CD4-positive, CD25-positive, alpha-beta regulatory T cell (primary cell): ENCODE measurements around the gene SCAANT1. TPM values are rescaled to one million over a fixed set of nuclear protein-coding genes. Genes with fewer than 3 reads are reported as not detected.

ENCODE experiments used
- ATAC-seq, 2 donors: fragments of 150-1000 bp; cut with Tn5 transposase; one replicate each; pipeline ENCODE4 v1.10.0; 2021; ENCODE audit warnings: low read depth in 2 of 2, moderate number of reproducible peaks in 2 of 2, moderate library complexity in 1 of 2
- DNase-seq, 3 donors: peaks; one replicate each; pipeline versions ENCODE4 v3.0.0 to v3.0.0-alpha.2; 2012 to 2022; ENCODE audit warnings: mixed read lengths in 1 of 3
- H3K27ac ChIP-seq: one replicate; pipeline ENCODE4 v1.7.0; 2013; ENCODE audit warnings: mild to moderate bottlenecking, low read length; ENCODE audit not compliant: insufficient read depth, poor library complexity, severe bottlenecking
- H3K27me3 ChIP-seq: one replicate; pipeline ENCODE4 v1.7.0; 2013; ENCODE audit warnings: low read length; ENCODE audit not compliant: control insufficient read depth, insufficient read depth
- H3K36me3 ChIP-seq: one replicate; pipeline ENCODE4 v1.7.0; 2013; ENCODE audit warnings: mild to moderate bottlenecking, low read length, moderate library complexity; ENCODE audit not compliant: control insufficient read depth, insufficient read depth
- H3K4me1 ChIP-seq: 2 replicates; pipeline ENCODE4 v1.7.0; 2013; ENCODE audit warnings: mild to moderate bottlenecking, low read length; ENCODE audit not compliant: insufficient read depth, control insufficient read depth, poor library complexity, severe bottlenecking
- H3K4me3 ChIP-seq: one replicate; pipeline ENCODE4 v1.7.0; 2013; ENCODE audit warnings: low read depth, mild to moderate bottlenecking, low read length, moderate library complexity
- H3K9me3 ChIP-seq, 2 experiments: 1 replicate in 1 of 2; 2 replicates in 1 of 2; pipeline ENCODE4 v1.7.0; 2013; ENCODE audit warnings: low read length in 2 of 2, mild to moderate bottlenecking in 1 of 2, moderate library complexity in 1 of 2; ENCODE audit not compliant: control insufficient read depth in 2 of 2
- H3K27ac Mint-ChIP-seq, 3 donors: one replicate each; pipeline ENCODE4 v1.8.0; 2020 to 2022; ENCODE audit warnings: mild to moderate bottlenecking in 3 of 3, mixed read lengths in 3 of 3, moderate library complexity in 2 of 3
- H3K27me3 Mint-ChIP-seq: one replicate; pipeline ENCODE4 v1.8.0; 2022; ENCODE audit warnings: mild to moderate bottlenecking, mixed read lengths
- H3K36me3 Mint-ChIP-seq: one replicate; pipeline ENCODE4 v1.8.0; 2020; ENCODE audit warnings: mixed read lengths
- H3K4me1 Mint-ChIP-seq, 4 donors: one replicate each; pipeline ENCODE4 v1.8.0; 2020 to 2022; ENCODE audit warnings: mixed read lengths in 4 of 4, mild to moderate bottlenecking in 1 of 4
- H3K4me3 Mint-ChIP-seq, 4 donors: one replicate each; pipeline ENCODE4 v1.8.0; 2020 to 2022; ENCODE audit warnings: mild to moderate bottlenecking in 4 of 4, mixed read lengths in 4 of 4, moderate library complexity in 3 of 4
- H3K9me3 Mint-ChIP-seq, 7 donors: one replicate each; pipeline ENCODE4 v1.8.0; 2020 to 2022; ENCODE audit warnings: mixed read lengths in 7 of 7, mild to moderate bottlenecking in 3 of 7, moderate library complexity in 2 of 7
- polyA plus RNA-seq, 4 donors: library from polyadenylated mRNA; unstranded; fragments of 300-500 nt; fragmentation: Illumina TruSeq; gene quantifications; one replicate each; pipeline ENCODE4 v1.2.3, GENCODE V29; 2021
- total RNA-seq: library from RNA; stranded (reverse); gene quantifications from one replicate; pipeline ENCODE4 v1.2.3, GENCODE V29; 2022

The SCAANT1 gene
- total and polyA plus RNA-seq, 5 donors from 2014 or later: 4.7 TPM; not detected in 4

- Mint-ChIP-seq H3K27me3 (no peaks in the 10 kb centered on the region), H3K4me3 (peak overlapping the region in 1 of 4 donors; percentile 15), H3K36me3 (peaks cover 10% of the 10 kb centered on the region), H3K27ac (peak overlapping the region in 2 of 3 donors; percentile 39 to 81), H3K4me1 (peaks cover 43 to 68% (median 64%) of the 10 kb centered on the region in 4 donors), H3K9me3 (no peaks in the 10 kb centered on the region)
- Histone ChIP-seq H3K27me3 (no peaks in the 10 kb centered on the region), H3K4me3 (no peak overlapping the region), H3K9me3 (no peaks in the 10 kb centered on the region), H3K4me1 (peaks cover 20% of the 10 kb centered on the region), H3K27ac (no peak overlapping the region), H3K36me3 (peaks cover 5% of the 10 kb centered on the region)
- no peak for ATAC-seq
- DNase-seq: no peak
Measured at GRCh38 chr3:63932509-63933212, 20.5 kb upstream of the SCAANT1 start.

GRCh38 chr3:63931290-63931689 lies 19.1 kb upstream of the SCAANT1 start:
- Histone ChIP-seq H3K27me3 (no peaks in the 10 kb centered on the region), H3K4me1 (peaks cover 18% of the 10 kb centered on the region), H3K9me3 (no peaks in the 10 kb centered on the region), H3K36me3 (peaks cover 9% of the 10 kb centered on the region), H3K27ac (no peak overlapping the region), H3K4me3 (no peak overlapping the region)
- Mint-ChIP-seq H3K27me3 (no peaks in the 10 kb centered on the region), H3K36me3 (peaks cover 15% of the 10 kb centered on the region), H3K4me1 (peaks cover 37 to 66% (median 59%) of the 10 kb centered on the region in 4 donors), H3K27ac (peak overlapping the region in 2 of 3 donors; percentile 22 to 81), H3K4me3 (no peak overlapping the region), H3K9me3 (no peaks in the 10 kb centered on the region)
- ATAC-seq (no peak), DNase-seq (no peak)

GRCh38 chr3:63927422-63928280 lies 15.5 kb upstream of the SCAANT1 start:
- Mint-ChIP-seq H3K4me1 (peaks cover 27 to 56% (median 43%) of the 10 kb centered on the region in 4 donors), H3K27me3 (no peaks in the 10 kb centered on the region), H3K36me3 (peaks cover 39% of the 10 kb centered on the region), H3K9me3 (peaks cover 0 to 2% (median 0%) of the 10 kb centered on the region in 7 donors), H3K27ac (peak overlapping the region in 2 of 3 donors; percentile 27 to 55), H3K4me3 (no peak overlapping the region)
- no peak overlapping the region for H3K4me3 ChIP-seq
- peaks cover 24% of the 10 kb centered on the region for H3K36me3 ChIP-seq
- peaks cover 7% of the 10 kb centered on the region for H3K4me1 ChIP-seq
- DNase-seq (no peak), ATAC-seq (no peak)
- H3K9me3 ChIP-seq: no peaks in the 10 kb centered on the region
- H3K27me3 ChIP-seq: no peaks in the 10 kb centered on the region
- H3K27ac ChIP-seq: no peak overlapping the region

- H3K27ac ChIP-seq: no peak overlapping the region
- H3K27me3 Mint-ChIP-seq: no peaks in the 10 kb centered on the region
- DNase-seq: no peak
- no peaks in the 10 kb centered on the region for H3K4me1 ChIP-seq
- no peak overlapping the region for H3K4me3 ChIP-seq
- no peaks in the 10 kb centered on the region for H3K27me3 ChIP-seq
- peaks cover 32% of the 10 kb centered on the region for H3K36me3 ChIP-seq
- H3K27ac Mint-ChIP-seq: peak overlapping the region in 2 of 3 donors; percentile 9 to 39
- no peak for ATAC-seq
- no peak overlapping the region for H3K4me3 Mint-ChIP-seq
- H3K9me3 Mint-ChIP-seq: peaks cover 0 to 2% (median 0%) of the 10 kb centered on the region in 7 donors
- H3K4me1 Mint-ChIP-seq: peaks cover 28 to 50% (median 38%) of the 10 kb centered on the region in 4 donors
- no peaks in the 10 kb centered on the region for H3K9me3 ChIP-seq
- H3K36me3 Mint-ChIP-seq: peaks cover 48% of the 10 kb centered on the region
Measured at GRCh38 chr3:63926309-63926708, 14.1 kb upstream of the SCAANT1 start.

GRCh38 chr3:63922491-63923199 lies 10.5 kb upstream of the SCAANT1 start:
- H3K4me1 ChIP-seq: no peaks in the 10 kb centered on the region
- ATAC-seq: no peak
- no peak overlapping the region for H3K4me3 ChIP-seq
- Mint-ChIP-seq H3K9me3 (peaks cover 0 to 2% (median 0%) of the 10 kb centered on the region in 7 donors), H3K36me3 (peaks cover 62% of the 10 kb centered on the region), H3K27ac (peak overlapping the region in 2 of 3 donors; percentile 56 to 70), H3K4me1 (peaks cover 29 to 59% (median 43%) of the 10 kb centered on the region in 4 donors), H3K27me3 (no peaks in the 10 kb centered on the region), H3K4me3 (no peak overlapping the region)
- H3K9me3 ChIP-seq: no peaks in the 10 kb centered on the region
- no peaks in the 10 kb centered on the region for H3K27me3 ChIP-seq
- H3K27ac ChIP-seq: no peak overlapping the region
- DNase-seq: no peak
- peaks cover 46% of the 10 kb centered on the region for H3K36me3 ChIP-seq

- Histone ChIP-seq H3K9me3 (no peaks in the 10 kb centered on the region), H3K4me3 (no peak overlapping the region), H3K36me3 (peaks cover 46% of the 10 kb centered on the region), H3K27me3 (no peaks in the 10 kb centered on the region), H3K27ac (no peak overlapping the region), H3K4me1 (no peaks in the 10 kb centered on the region)
- H3K9me3 Mint-ChIP-seq: peaks cover 0 to 2% (median 0%) of the 10 kb centered on the region in 7 donors
- H3K4me1 Mint-ChIP-seq: peaks cover 22 to 57% (median 40%) of the 10 kb centered on the region in 4 donors
- H3K27ac Mint-ChIP-seq: peak overlapping the region in 2 of 3 donors; percentile 61 to 70
- ATAC-seq (no peak), DNase-seq (no peak)
- H3K36me3 Mint-ChIP-seq: peaks cover 68% of the 10 kb centered on the region
- no peaks in the 10 kb centered on the region for H3K27me3 Mint-ChIP-seq
- no peak overlapping the region for H3K4me3 Mint-ChIP-seq
Measured at GRCh38 chr3:63921741-63922482, 9.7 kb upstream of the SCAANT1 start.

- Mint-ChIP-seq H3K9me3 (no peaks in the 10 kb centered on the region), H3K4me1 (peaks cover 11 to 50% (median 38%) of the 10 kb centered on the region in 4 donors), H3K27me3 (no peaks in the 10 kb centered on the region), H3K4me3 (no peak overlapping the region), H3K27ac (no peak overlapping the region), H3K36me3 (peaks cover 52% of the 10 kb centered on the region)
- H3K4me1 ChIP-seq: no peaks in the 10 kb centered on the region
- no peak overlapping the region for H3K4me3 ChIP-seq
- no peaks in the 10 kb centered on the region for H3K27me3 ChIP-seq
- peaks cover 49% of the 10 kb centered on the region for H3K36me3 ChIP-seq
- no peak for ATAC-seq
- no peaks in the 10 kb centered on the region for H3K9me3 ChIP-seq
- no peak overlapping the region for H3K27ac ChIP-seq
- no peak for DNase-seq
Measured at GRCh38 chr3:63920001-63920400, 7.8 kb upstream of the SCAANT1 start.
